Left lobe of liver (tissue), 2 donors: ENCODE data around the gene EFEMP1. TPM values are rescaled to one million over a fixed set of nuclear protein-coding genes. Genes with fewer than 3 reads are reported as not detected.
A peak's percentile ranks its signal among the peaks of the same experiment; 100 is the strongest.
"Not testable (repeated sequence)": the region's sequence is repeated elsewhere in the genome, so short reads cannot be mapped to it uniquely, and the experiment has no call there.

ENCODE experiments used
- ATAC-seq: fragments of 200-7000 bp; cut with Tn5 transposase; one replicate; pipeline ENCODE4 v1.9.1; 2020; ENCODE audit warnings: mild to moderate bottlenecking, moderate library complexity
- DNase-seq: peaks from one replicate; pipeline ENCODE4 v3.0.0-alpha.2; 2020; ENCODE audit warnings: low spot score
- total RNA-seq: library from RNA; stranded (reverse); gene quantifications from one replicate; pipeline ENCODE4 v1.2.1, GENCODE V29; 2021
- donor health status: DM: no; HTN: no; CAD: no; lungs with moderate emphysema.
- donor health status: DM: no; HTN: yes; CAD: no.

The EFEMP1 gene
- total RNA-seq, 1 donor from 2014 or later, result 3.1 TPM

DNA sequence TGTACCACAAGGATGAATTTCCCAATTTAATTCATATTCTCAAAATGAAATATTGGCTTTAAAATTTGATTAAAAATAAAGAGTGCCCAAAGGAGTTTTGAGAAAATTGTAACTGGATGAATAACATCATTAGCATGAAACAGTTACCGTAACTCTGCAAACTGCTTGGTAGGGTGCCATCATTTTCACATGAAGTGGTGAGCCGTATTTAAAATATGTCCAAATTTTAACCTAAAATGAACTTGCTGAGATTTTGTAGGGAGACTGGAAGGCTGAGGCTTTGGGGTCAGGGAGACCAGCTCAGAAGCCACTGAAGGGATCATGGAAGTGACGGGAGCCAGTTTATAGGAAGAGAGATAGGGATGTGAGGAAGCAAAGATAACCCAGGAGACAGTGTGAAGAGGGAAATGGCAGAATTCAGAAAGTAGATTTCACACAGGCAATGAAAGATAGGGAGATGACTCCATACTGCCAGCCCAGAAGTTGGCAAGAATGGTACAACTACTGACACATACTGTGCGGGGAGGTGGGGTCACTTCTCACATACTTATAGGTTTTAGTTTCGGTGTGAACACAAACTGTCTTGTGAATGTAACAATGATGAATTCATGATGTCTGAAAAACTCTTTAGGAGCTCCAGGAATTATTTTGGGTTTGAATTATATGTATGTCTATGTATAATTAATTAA, 53.8 kb downstream of the EFEMP1 start:
- no peak for ATAC-seq
- DNase-seq, result no peak

DNA sequence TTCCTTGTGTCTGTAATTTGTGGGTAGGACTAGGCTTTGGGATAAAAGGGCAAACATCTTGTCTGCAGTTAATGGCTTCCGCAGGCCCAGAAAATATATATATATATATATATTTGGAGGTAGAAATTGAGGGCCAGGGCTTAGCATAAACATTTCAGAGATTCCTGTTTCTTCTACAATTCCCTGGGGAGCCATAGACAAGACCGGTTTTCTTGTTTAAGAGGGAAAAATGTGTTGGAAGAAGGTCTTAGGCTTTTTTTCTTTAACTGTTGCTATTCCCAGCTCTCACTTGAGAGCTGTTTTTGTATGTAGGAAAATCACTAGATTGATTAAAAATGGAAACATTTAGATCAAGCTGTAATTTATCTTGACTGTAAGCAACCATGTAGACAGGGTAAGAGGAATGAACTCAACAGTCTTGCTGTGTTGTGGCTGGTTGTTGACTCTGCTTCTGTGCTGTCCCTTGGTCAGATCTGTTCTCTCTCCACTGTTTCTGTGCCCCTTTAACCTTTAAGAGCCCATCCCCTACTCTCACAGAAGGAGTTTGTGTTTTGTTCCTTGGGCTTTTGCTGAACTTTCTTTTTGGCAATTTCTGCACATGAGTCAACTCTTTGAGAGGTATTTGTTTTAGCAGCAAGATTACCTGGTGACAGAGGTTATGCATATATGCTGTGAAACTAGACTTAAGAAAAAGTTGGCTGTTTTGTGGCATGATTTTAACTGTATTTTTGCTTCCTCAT, 58.3 kb downstream of the EFEMP1 start:
- DNase-seq, result no peak
- ATAC-seq, result no peak

DNA sequence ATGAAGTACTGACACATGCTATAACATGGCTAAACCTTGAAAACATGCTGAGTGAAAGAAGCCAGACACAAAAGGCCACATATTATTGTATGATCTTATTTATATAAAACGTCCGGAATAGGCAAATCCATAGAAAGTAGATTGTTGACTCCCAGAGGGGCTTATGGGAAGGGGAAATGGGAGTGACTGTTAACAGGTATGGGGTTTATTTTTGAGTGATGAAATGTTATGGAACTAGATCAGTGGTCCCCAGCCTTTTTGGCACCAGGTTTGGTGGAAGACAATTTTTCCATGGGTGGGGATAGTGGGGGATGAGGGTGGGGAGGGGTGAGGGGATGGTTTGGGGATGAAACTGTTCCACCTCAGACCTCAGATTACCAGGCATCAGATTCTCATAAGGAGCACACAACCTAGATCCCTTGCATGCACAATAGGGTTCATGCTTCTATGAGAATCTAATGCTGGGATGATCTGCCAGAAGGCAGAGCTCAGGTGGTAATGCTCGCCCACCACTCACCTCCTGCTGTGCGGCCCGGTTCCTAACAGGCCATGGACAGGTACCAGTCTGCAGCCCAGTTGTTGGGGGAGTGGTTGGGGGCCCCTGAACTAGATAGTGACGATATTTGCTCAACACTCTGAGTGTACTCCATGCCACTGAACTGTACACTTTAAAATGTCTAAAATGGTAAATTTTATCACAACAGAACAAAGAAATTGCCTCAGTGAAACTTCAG, 59.1 kb downstream of the EFEMP1 start:
- ATAC-seq, result no peak

DNA sequence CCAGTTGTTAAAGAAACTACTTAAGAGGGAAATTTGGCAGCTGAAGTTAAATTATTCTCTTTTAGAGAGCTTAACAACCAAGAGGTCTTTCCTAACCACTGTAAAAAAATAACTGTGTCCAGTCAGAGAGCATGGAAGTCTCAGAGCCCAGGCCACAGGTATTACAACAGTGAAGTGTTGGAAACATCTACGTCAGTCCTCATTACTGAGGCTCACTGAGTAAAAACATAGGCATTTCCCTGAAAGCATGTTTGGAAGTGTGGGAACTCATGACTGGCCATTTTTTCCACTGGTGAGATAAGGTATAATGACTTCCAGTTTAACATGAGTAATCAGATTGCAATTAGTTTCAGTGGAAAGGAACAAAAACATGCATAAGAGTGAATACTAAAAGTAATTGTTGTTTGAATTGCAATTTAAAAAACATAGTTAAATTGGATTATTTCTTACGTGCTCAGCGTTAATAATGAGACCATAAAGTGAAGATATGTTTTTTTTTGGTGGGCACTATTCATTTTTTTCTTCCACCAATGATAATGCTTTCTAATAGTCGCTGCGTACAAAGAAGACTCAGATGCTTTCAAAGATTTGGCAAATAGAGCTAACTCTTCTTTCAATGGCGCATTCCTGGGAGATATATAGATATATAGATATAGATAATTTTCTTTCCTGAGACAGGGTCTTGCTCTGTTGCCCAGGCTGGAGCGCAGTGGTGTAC, 60.8 kb downstream of the EFEMP1 start:
- ATAC-seq, result no peak
- DNase-seq, result no peak

More for the DNA sequence above, 59.1 kb downstream of the EFEMP1 start:
- no peak for DNase-seq

DNA sequence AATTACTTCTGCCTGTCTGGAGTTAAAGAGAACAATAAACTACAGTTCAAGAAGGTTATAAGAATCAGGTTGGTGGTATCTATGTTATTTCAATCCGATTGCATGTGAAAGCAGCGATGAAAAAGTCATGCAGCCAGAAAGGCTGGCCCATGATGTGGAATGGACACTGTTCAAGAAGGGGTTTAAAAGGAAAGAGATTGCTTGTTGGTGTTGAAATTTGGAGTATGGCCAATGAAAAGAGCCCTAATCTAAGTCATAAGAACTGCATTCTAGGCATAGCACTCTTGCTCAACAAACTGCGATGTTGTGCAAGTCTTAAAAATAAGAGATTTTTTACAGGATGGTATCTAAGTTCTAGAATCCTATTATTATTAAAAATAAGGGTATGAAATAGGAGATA, 61.3 kb downstream of the EFEMP1 start:
- DNase-seq, result no peak
- peak; percentile 51 for ATAC-seq

DNA sequence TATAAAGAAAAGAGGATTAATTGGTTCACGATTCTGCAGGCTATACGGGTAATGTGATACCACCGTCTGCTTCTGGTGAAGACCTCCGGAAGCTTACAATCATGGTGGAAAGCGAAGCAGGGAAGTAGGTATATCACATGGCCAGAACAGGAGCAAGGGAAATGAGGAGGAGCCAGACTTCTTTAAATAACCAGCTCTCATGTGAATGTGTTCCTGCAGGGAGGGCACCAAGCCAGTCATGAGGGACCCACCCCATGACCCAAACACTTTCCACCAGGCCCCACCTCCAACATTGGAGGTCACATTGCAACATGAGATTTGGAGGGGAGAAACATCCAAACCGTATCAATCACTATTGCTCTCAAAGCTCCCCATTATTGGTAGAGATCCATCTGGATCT, 61.8 kb downstream of the EFEMP1 start:
- DNase-seq, result no peak
- no peak for ATAC-seq

DNA sequence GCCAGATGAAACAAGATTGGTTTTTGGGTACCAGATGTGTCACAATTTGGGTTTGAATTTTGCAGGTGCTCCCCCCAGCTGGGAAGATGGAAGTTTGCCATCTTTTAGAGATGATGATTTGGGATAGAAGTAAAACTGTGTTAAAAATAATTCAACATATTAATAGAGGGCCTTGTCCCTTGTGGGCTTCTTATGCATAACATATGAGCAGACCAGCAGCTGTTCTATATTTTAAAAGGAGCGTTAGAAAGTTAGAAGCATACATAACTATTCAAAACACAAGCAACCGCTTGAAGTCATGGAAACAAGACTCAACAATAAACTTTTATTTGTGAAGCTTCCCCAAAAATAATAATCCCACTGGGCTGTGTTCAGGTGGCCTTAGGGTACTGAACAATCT, 62.8 kb downstream of the EFEMP1 start:
- ATAC-seq, result no peak
- DNase-seq, result no peak

DNA sequence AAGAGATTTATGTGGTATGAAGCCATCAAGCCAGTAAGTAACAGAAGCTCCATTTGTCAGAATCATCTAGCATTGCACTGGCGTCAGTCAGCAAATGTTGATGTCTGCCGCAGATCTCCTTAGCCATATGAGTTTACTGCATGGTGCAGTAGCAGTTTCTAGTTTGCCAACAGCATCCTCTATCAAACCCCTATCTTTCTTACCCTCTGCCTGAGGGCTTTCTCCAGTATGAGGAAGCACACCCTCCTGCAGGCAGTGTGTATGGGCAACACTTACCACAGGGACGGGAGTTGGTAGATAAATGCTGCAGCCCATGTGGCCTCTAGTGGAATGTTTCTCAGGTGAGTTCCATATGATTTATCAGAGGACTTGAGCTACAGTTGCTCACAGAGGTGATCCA, 63.7 kb downstream of the EFEMP1 start:
- ATAC-seq (no peak), DNase-seq (no peak)

DNA sequence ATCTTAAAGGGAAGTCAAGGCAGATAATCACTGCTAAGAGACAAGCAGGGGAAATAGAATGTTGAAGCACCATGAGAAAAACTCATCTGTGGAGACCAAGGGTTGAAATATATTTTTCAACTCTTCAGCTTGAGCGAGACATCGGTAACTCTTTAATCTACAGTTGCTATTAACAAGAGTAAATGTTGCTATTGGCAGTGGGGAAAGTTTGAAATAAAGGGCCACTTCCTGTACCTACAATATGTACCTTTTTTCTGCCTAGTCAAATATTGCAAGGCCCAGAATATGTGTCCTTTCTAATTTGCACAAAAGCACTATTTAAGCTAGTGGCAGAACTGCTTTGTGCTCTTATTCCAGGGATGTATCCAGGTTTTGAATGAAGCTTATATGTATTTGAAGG, 65.8 kb downstream of the EFEMP1 start:
- ATAC-seq, result no peak
- DNase-seq, result no peak

DNA sequence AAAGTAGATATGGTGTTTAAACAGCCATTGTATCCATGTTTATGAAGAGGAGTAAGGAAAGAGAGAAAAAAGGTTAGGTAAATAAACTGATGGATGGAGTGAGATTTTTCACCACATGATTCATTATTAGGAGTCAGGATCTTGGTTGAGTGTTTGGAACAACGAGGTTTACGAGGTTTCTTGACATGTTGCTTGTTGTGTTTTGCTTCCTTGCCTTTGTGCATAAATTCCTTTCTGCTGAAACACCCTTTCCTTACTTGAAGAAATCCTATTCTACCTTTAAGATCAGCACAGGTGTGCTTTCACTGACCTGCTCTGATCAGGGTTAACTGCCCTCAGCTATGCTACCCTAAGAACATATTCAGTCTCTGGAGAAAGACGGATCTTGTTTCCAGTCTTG, 66.6 kb downstream of the EFEMP1 start:
- DNase-seq (no peak), ATAC-seq (no peak)

DNA sequence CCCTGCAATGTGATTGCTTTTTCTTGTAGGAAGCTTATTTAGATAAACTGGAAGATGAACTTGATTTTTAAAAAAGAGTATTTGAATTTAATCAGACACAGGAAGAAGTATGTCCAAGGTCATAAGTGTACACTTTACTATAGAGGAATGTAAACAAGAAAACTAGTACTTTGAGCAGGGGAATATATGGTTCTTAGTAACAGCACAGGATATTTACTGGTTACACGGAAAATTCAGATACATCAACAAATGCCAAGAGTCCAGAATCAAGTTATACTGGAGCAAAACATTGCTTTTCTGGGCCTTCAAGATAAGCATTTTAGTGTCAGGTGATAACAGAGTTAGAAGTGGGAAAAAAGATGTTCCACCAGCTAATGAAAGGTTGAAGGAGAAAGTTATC, 75.5 kb downstream of the EFEMP1 start:
- ATAC-seq (no peak), DNase-seq (no peak)

DNA sequence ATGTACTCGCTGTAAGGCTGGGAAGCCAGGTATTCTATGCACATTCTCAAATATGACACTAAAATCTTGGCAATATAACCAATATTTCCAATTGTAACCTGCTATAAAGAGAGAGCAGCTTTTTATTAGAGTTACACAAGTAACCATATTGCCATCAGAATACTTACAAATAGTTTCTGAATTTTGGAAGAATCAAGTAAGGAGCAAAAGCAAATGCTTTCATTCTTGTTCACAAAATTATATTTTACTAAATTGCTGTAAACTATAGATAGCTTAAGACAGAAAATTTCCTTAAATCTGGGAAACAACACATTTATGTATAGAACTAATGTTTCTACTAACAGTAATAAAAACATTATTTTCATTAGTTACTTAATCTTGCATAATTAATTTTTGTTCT, 77.2 kb downstream of the EFEMP1 start:
- ATAC-seq (no peak), DNase-seq (no peak)

DNA sequence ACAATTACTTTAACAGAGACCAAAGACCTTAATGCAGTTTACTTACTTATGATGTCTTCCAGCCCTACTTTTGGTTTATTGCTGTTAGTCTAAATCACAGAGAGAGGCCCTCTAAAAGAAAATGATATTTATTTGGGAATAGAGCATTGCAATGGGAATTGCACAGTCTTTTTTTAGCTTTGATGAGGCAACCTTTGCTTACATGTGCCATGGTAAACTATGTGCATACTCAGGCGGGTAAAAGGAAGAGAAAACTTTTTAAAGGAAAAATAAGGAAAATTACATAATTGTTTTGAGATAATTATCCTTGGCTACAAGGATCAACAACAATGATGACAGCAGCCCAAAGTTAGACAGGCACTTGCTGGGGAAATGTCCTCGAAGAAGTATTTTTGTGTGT, 78.6 kb downstream of the EFEMP1 start:
- ATAC-seq, result no peak
- no peak for DNase-seq

DNA sequence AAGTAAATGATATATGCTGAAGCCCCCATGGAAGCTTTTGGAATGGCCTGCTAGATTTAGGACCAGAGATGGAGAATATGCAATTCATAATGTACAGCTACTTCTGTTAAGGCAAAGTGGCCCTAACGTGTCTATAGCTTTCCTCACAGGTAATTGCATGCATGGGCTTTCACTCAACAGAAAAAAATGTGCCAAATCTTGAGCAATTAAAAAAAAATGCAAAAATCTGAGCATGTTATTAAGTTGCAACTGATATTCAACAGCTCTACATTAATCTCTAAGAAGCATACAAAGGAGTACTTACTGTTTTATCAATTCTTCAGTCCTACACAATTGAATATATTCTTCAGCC, 79.6 kb downstream of the EFEMP1 start:
- ATAC-seq (no peak), DNase-seq (no peak)

DNA sequence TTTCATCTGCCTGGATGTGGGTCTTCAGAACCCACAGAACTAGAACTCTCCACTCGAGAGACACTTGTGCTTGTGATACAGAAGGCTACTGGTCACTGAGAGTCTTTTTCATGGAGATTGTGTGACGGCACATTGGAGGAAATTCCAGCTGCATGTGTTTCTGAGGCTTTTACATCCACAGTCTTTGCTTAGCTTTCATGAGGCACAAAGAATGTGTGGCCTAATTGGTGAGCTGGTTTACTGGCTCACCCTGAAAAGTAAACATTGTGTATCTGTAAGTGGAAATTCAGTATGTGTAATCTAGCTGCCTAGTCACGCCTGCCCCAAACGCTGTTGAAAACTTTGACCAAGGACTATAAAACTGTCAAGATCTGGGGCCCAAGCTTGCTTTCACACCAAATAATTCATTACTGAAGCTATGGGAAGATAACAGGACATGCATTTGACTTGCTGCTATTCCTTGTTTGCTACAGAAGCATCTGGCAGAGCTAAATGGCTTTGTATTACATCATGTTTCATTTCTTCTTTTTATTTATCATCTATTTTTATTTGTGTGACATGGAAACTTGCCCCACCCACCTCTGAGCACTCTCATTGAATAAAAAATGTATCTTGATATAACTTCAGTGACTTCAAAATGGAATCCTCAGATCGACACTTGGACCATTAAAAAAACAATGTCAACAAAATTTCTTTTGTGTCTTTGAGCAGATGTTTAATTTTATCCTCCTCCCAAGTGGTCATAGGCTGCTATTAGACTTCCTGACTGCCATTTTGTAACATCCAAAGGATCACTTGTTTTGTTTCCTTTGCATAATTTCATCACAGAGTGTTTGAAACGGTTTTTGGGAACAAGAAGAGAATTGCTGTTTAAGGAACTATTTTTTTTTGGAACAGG, 80.2 kb downstream of the EFEMP1 start:
- DNase-seq (no peak), ATAC-seq (peak; percentile 53)

DNA sequence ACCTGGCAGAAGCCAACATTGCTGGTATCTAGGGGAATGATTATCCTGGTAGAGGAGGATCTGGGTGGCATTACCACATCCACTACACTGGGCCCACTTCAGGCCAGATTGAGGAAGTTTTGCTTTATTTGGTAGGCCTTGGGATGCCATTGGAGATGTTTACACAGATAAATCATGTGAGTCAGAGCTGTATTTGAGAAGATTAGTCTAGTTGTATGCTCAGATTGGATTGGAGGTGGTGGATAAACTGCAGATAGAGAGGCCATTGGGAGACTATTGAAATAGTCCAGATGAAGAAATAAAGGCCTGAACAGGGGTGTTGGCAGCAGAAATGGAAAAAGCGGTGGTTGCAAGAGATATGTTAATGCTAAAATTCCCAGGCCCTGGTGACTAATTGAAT, 81.5 kb downstream of the EFEMP1 start:
- ATAC-seq, result no peak

DNA sequence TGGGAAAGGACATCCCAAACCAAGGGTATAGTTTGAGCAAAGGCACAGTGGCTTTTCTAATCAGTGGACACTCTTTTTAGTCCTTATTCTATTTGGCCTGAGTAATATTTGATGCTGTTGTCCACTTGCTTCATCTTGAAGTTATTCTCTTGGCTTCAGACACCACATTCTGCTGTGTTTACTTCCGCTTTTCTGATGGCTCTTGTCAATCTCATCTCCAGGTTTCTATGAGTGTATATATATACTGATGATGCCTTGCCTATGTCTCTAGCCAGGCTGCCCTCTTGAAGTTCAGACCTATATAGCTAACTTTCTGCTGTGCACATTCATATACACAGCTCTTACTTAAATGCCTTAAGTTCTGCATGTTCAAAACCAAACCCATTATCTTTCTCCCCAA, 83.1 kb downstream of the EFEMP1 start:
- ATAC-seq (no peak), DNase-seq (no peak)

More for the DNA sequence above, 81.5 kb downstream of the EFEMP1 start:
- no peak for DNase-seq

DNA sequence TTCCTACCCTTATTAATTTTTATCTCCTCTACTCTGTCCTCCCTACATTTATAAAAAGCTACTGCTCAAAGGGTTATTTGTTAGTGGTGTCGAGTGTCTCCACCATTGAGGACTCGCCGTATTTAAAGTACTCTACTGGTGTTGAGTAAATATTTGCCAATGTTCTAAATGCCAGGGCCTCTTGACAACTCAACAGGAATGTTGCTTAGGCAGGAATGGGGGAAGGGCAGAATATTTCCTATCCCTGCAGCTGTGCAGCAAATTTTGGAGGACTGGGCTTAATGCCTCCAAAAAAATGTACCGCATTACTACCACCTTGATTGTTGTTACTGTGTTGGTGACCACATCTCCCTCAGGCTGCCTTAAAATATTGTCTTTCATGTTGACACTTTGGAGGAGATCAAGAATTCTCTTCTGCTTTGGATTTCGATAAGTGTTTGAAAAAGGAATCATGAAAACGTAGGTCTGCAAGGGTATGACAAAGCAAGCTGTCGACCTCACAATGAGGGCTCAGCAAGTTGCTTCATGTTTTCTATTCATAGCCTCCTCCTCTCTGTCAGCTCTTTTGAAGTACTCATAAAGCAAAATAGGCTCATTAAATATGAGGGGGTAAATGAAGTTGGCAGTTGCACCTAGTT, 84.3 kb downstream of the EFEMP1 start:
- no peak for DNase-seq
- peak; percentile 98 for ATAC-seq

DNA sequence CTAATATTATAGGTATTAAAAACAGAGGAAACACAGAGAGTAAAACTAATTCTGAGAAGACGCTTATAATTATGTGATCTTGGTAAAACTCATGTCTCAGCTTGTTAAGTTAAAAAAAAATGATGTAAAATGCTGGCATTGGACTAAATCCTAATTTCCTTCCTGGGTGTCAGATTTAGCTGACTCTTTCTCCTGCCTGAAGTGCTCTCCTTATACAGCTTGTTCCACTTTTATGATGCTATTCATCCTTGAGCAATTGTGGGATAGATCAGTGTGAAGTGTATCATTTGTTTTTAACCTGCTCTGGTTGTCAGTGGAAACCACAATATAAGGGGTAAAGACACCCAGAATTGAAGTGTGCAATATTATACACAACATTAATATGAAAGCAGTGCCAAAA, 84.9 kb downstream of the EFEMP1 start:
- ATAC-seq, result peak; percentile 9
- DNase-seq, result no peak

DNA sequence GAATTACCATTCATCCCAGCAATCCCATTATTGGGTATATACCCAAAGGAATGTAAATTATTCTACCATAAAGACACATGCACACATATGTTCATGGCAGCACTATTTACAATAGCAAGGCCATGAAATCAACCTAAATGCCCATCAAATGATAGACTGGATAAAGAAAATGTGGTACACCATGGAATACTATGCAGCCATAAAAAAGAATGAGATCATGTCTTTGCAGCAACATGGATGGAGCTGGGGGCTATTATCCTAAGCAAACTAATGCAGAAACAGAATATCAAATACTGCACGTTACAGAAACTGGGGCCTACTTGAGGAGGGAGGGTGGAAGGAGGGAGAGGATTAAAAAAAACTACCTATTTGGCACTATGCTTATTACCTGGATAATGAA, 85.5 kb downstream of the EFEMP1 start:
- not testable (repeated sequence) for DNase-seq, ATAC-seq
